OCI-M2 (cell line): ENCODE measurements around the gene PIGT.

Experiments used
- DNase-seq: peaks from one replicate; lab custom pipeline; 2025; ENCODE audit not compliant: unreplicated experiment; lab: John Stamatoyannopoulos, UW

Gene PIGT

GRCh38 chr20:45427236-45428149 is 11.6 kb downstream of the PIGT start:
- DNase-seq, result no peak

- no peak for DNase-seq
Measured at GRCh38 chr20:45429618-45430017, 13.7 kb downstream of the PIGT start.

- DNase-seq, result no peak
Measured at GRCh38 chr20:45432294-45432693, 16.4 kb downstream of the PIGT start.

GRCh38 chr20:45433316-45433715 is 17.4 kb downstream of the PIGT start:
- no peak for DNase-seq

GRCh38 chr20:45433976-45434375 is 18.0 kb downstream of the PIGT start:
- DNase-seq, result no peak

GRCh38 chr20:45436732-45437485 is 21.0 kb downstream of the PIGT start:
- peak; percentile 23 for DNase-seq

GRCh38 chr20:45440424-45440823 is 24.5 kb downstream of the PIGT start:
- DNase-seq, result no peak

GRCh38 chr20:45440891-45441685 is 25.1 kb downstream of the PIGT start:
- no peak for DNase-seq

- DNase-seq, result no peak
Measured at GRCh38 chr20:45441746-45442145, 25.8 kb downstream of the PIGT start.

- no peak for DNase-seq
Measured at GRCh38 chr20:45444050-45444449, 28.1 kb downstream of the PIGT start.

- no peak for DNase-seq
Measured at GRCh38 chr20:45445805-45446562, 30.0 kb downstream of the PIGT start.

- DNase-seq, result no peak
Measured at GRCh38 chr20:45448270-45448669, 32.3 kb downstream of the PIGT start.

- DNase-seq, result no peak
Measured at GRCh38 chr20:45449528-45449927, 33.6 kb downstream of the PIGT start.

GRCh38 chr20:45450097-45450818 is 34.3 kb downstream of the PIGT start:
- DNase-seq, result no peak

- no peak for DNase-seq
Measured at GRCh38 chr20:45452238-45452637, 36.3 kb downstream of the PIGT start.

GRCh38 chr20:45452772-45453691 is 37.1 kb downstream of the PIGT start:
- no peak for DNase-seq

- DNase-seq, result no peak
Measured at GRCh38 chr20:45456632-45457031, 40.7 kb downstream of the PIGT start.

- DNase-seq, result no peak
Measured at GRCh38 chr20:45459606-45460005, 43.7 kb downstream of the PIGT start.

GRCh38 chr20:45461225-45461624 is 45.3 kb downstream of the PIGT start:
- DNase-seq, result no peak
